Neural cell (in vitro differentiated cells): ENCODE results near the gene SEL1L3. TPM values are rescaled to one million over a fixed set of nuclear protein-coding genes. Genes with fewer than 3 reads are reported as not detected.

Experiments
- H2AFZ ChIP-seq: fragments of 200-600, 300-800 bp; sonication (generic), shearing (Covaris generic); 2 replicates; pipeline ENCODE4 v1.6.0; 2014; ENCODE audit warnings: low read depth, mild to moderate bottlenecking, antibody characterized with exemption, low read length, moderate library complexity
- H3F3A ChIP-seq: fragments of 200-600 bp; shearing (Covaris generic); 2 replicates; pipeline ENCODE4 v1.6.1; 2016; ENCODE audit warnings: mild to moderate bottlenecking, moderate library complexity, mixed read lengths, antibody characterized with exemption, low read length; ENCODE audit not compliant: insufficient read depth, poor library complexity, severe bottlenecking
- H3K27ac ChIP-seq: fragments of 200-600, 300-800 bp; sonication (generic), shearing (Covaris generic); 2 replicates; pipeline ENCODE4 v1.5.1; 2014; ENCODE audit warnings: mild to moderate bottlenecking, low read length, moderate library complexity
- H3K27me3 ChIP-seq: fragments of 300-800, 200-600 bp; sonication (generic), shearing (Covaris generic); 2 replicates; pipeline ENCODE4 v1.6.0; 2014; ENCODE audit warnings: mild to moderate bottlenecking, low read depth, low read length, moderate library complexity; ENCODE audit not compliant: insufficient read depth
- H3K36me3 ChIP-seq: fragments of 300-800, 200-600 bp; sonication (generic), shearing (Covaris generic); 2 replicates; pipeline ENCODE4 v1.5.1; 2014; ENCODE audit warnings: mild to moderate bottlenecking, antibody characterized with exemption, low read length, moderate library complexity; ENCODE audit not compliant: insufficient read depth
- H3K4me2 ChIP-seq: fragments of 300-800, 200-600 bp; sonication (generic), shearing (Covaris generic); 2 replicates; pipeline ENCODE4 v1.6.0; 2014; ENCODE audit warnings: mild to moderate bottlenecking, low read length
- H3K4me3 ChIP-seq: fragments of 300-800, 200-600 bp; sonication (generic), shearing (Covaris generic); 2 replicates; pipeline ENCODE4 v1.5.1; 2014; ENCODE audit warnings: mild to moderate bottlenecking, low read length, moderate library complexity
- H3K79me2 ChIP-seq: fragments of 200-600 bp; shearing (Covaris generic); replicated peaks from 2 replicates; pipeline ENCODE4 v1.6.0; 2014; ENCODE audit warnings: mild to moderate bottlenecking, low read length, moderate library complexity; ENCODE audit not compliant: insufficient read depth
- H3K9ac ChIP-seq: fragments of 300-800, 200-600 bp; sonication (generic), shearing (Covaris generic); 2 replicates; pipeline ENCODE4 v1.6.1; 2016; ENCODE audit warnings: mild to moderate bottlenecking, low read length, mixed read lengths
- H3K9me2 ChIP-seq: fragments of 200-600 bp; shearing (Covaris generic); 2 replicates; pipeline ENCODE4 v1.6.1; 2016; ENCODE audit warnings: mild to moderate bottlenecking, low read length, mixed read lengths; ENCODE audit not compliant: insufficient read depth
- H3K9me3 ChIP-seq: fragments of 200-600, 300-800 bp; sonication (generic), shearing (Covaris generic); 2 replicates; pipeline ENCODE4 v1.6.1; 2016; ENCODE audit warnings: mild to moderate bottlenecking, mixed run types, low read length, moderate library complexity, mixed read lengths
- H4K20me1 ChIP-seq: fragments of 200-600 bp; shearing (Covaris generic); 2 replicates; pipeline ENCODE4 v1.6.1; 2016; ENCODE audit warnings: mild to moderate bottlenecking, mixed run types; ENCODE audit not compliant: insufficient read depth
- EP300 ChIP-seq: fragments of 450-650 bp; conservative IDR thresholded peaks from 2 replicates; pipeline ENCODE4 v1.6.1; 2014; ENCODE audit warnings: antibody characterized with exemption, mild to moderate bottlenecking, moderate library complexity; ENCODE audit not compliant: poor library complexity, severe bottlenecking
- EZH2 ChIP-seq: fragments of 200-600, 300-800 bp; shearing (Covaris generic), sonication (generic); IDR thresholded peaks from 2 replicates; pipeline ENCODE4 v1.6.1; 2014; ENCODE audit warnings: antibody characterized with exemption, low read length, borderline replicate concordance, mild to moderate bottlenecking; ENCODE audit not compliant: insufficient read depth, poor library complexity, severe bottlenecking
- MXI1 ChIP-seq: fragments of 450-650 bp; conservative IDR thresholded peaks from 2 replicates; pipeline ENCODE4 v1.6.1; 2014; ENCODE audit warnings: antibody characterized with exemption, mild to moderate bottlenecking; ENCODE audit not compliant: poor library complexity, severe bottlenecking
- POLR2AphosphoS5 ChIP-seq: IDR thresholded peaks from 2 replicates; pipeline ENCODE4 v1.6.1; 2012
- RAD21 ChIP-seq: fragments of 450-650 bp; conservative IDR thresholded peaks from 2 replicates; pipeline ENCODE4 v1.6.1; 2014; ENCODE audit warnings: antibody characterized with exemption, mild to moderate bottlenecking, moderate library complexity
- SMC3 ChIP-seq: fragments of 450-650 bp; conservative IDR thresholded peaks from 2 replicates; pipeline ENCODE4 v1.6.1; 2014; ENCODE audit warnings: antibody characterized with exemption, mild to moderate bottlenecking, moderate library complexity; ENCODE audit not compliant: poor library complexity
- TAF1 ChIP-seq: IDR thresholded peaks from 2 replicates; pipeline ENCODE4 v1.6.1; 2012; ENCODE audit warnings: low read depth
- polyA plus RNA-seq: library from polyadenylated mRNA; depleted of rRNA; stranded (reverse); fragments of >200 nt; gene quantifications from 2 replicates; pipeline ENCODE4 v1.2.3, GENCODE V29; 2014
- TF ChIP-seq, protein P1 (sequence below): IDR thresholded peaks from 2 replicates; pipeline ENCODE4 v1.6.1; 2012; ENCODE audit warnings: borderline replicate concordance
- TF ChIP-seq, protein P2 (sequence below): fragments of 450-650 bp; IDR thresholded peaks from 2 replicates; pipeline ENCODE4 v1.5.1; 2014; ENCODE audit warnings: antibody characterized with exemption, mild to moderate bottlenecking, moderate library complexity; ENCODE audit not compliant: poor library complexity, severe bottlenecking

SEL1L3 gene
- polyA plus RNA-seq, 1 donor from 2014 or later: 2.0 TPM

DNA sequence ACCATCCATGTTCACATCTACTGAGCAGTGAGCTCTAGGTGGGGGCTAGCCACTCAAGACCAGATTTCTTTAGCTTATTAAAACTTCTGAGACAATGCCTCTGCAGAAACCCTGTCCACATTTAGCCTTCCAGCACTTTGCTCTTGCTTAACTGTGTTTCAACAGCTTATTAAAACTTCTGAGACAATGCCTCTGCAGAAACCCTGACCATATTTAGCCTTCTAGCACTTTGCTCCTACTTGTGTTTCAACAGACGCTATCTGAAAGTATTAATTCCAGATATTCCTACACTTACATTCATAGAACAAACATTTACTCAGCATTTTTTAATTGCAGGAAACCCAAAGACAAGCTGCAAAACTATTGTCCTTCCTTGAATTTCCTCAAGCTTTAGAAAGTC, 91.9 kb downstream of the SEL1L3 start:
- Histone ChIP-seq H3F3A (no peaks in the 10 kb centered on the region), H2AFZ (no peak overlapping the region), H3K79me2 (no peaks in the 10 kb centered on the region), H3K4me3 (no peak overlapping the region), H3K36me3 (no peaks in the 10 kb centered on the region), H3K9me3 (no peaks in the 10 kb centered on the region), H3K27ac (no peak overlapping the region), H4K20me1 (no peaks in the 10 kb centered on the region), H3K9me2 (no peaks in the 10 kb centered on the region), H3K9ac (no peak overlapping the region), H3K4me2 (no peak overlapping the region), H3K27me3 (no peaks in the 10 kb centered on the region)
- no peak for TF ChIP-seq EZH2
- TF ChIP-seq, protein P1, sequence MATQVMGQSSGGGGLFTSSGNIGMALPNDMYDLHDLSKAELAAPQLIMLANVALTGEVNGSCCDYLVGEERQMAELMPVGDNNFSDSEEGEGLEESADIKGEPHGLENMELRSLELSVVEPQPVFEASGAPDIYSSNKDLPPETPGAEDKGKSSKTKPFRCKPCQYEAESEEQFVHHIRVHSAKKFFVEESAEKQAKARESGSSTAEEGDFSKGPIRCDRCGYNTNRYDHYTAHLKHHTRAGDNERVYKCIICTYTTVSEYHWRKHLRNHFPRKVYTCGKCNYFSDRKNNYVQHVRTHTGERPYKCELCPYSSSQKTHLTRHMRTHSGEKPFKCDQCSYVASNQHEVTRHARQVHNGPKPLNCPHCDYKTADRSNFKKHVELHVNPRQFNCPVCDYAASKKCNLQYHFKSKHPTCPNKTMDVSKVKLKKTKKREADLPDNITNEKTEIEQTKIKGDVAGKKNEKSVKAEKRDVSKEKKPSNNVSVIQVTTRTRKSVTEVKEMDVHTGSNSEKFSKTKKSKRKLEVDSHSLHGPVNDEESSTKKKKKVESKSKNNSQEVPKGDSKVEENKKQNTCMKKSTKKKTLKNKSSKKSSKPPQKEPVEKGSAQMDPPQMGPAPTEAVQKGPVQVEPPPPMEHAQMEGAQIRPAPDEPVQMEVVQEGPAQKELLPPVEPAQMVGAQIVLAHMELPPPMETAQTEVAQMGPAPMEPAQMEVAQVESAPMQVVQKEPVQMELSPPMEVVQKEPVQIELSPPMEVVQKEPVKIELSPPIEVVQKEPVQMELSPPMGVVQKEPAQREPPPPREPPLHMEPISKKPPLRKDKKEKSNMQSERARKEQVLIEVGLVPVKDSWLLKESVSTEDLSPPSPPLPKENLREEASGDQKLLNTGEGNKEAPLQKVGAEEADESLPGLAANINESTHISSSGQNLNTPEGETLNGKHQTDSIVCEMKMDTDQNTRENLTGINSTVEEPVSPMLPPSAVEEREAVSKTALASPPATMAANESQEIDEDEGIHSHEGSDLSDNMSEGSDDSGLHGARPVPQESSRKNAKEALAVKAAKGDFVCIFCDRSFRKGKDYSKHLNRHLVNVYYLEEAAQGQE: no peak
- TF ChIP-seq SMC3: no peak
- no peak for TF ChIP-seq EP300
- no peak for TF ChIP-seq MXI1
- TF ChIP-seq, protein P2, sequence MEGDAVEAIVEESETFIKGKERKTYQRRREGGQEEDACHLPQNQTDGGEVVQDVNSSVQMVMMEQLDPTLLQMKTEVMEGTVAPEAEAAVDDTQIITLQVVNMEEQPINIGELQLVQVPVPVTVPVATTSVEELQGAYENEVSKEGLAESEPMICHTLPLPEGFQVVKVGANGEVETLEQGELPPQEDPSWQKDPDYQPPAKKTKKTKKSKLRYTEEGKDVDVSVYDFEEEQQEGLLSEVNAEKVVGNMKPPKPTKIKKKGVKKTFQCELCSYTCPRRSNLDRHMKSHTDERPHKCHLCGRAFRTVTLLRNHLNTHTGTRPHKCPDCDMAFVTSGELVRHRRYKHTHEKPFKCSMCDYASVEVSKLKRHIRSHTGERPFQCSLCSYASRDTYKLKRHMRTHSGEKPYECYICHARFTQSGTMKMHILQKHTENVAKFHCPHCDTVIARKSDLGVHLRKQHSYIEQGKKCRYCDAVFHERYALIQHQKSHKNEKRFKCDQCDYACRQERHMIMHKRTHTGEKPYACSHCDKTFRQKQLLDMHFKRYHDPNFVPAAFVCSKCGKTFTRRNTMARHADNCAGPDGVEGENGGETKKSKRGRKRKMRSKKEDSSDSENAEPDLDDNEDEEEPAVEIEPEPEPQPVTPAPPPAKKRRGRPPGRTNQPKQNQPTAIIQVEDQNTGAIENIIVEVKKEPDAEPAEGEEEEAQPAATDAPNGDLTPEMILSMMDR: no peak
- TF ChIP-seq POLR2AphosphoS5: no peak
- no peak for TF ChIP-seq TAF1
- TF ChIP-seq RAD21: no peak

DNA sequence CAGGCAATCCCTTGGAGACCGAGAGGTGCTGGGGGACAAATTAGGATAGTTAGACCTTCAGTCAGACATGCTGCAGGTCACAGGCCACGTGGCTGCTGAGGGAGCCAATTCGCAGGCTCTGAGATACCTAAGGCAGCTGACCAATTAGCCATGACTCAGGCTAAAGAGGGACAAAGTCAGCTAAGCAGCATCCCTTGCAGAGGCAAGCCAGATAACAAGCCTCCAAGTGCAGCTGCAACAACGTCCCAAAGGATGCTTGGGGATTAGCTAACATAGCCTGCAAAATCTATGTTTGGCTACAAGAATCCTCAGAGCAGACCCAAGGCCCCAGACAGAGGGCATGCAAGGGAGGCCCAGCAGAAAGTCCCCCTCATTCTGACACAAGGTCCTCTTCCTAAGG, 93.5 kb downstream of the SEL1L3 start:
- no peak overlapping the region for H3K4me2 ChIP-seq
- TF ChIP-seq, protein P1: no peak
- no peak for TF ChIP-seq EP300
- no peak for TF ChIP-seq SMC3
- TF ChIP-seq, protein P2: no peak
- no peak for TF ChIP-seq EZH2
- TF ChIP-seq MXI1: no peak
- TF ChIP-seq TAF1: no peak
- no peak for TF ChIP-seq POLR2AphosphoS5
- TF ChIP-seq RAD21: no peak
- H3F3A ChIP-seq: no peaks in the 10 kb centered on the region
- no peak overlapping the region for H3K9ac ChIP-seq
- no peaks in the 10 kb centered on the region for H3K79me2 ChIP-seq
- H2AFZ ChIP-seq: no peak overlapping the region
- no peaks in the 10 kb centered on the region for H3K27me3 ChIP-seq
- H3K27ac ChIP-seq: no peak overlapping the region
- H3K36me3 ChIP-seq: no peaks in the 10 kb centered on the region
- no peaks in the 10 kb centered on the region for H3K9me2 ChIP-seq
- H4K20me1 ChIP-seq: no peaks in the 10 kb centered on the region
- no peaks in the 10 kb centered on the region for H3K9me3 ChIP-seq
- no peak overlapping the region for H3K4me3 ChIP-seq
